H9 (cell line): ENCODE data around the gene EDRF1. TPM values are rescaled to one million over a fixed set of nuclear protein-coding genes. Genes with fewer than 3 reads are reported as not detected.

Source experiments
- DNase-seq: peaks from one replicate; pipeline ENCODE4 v3.0.0-alpha.2; 2017
- H2AFZ ChIP-seq: one replicate; pipeline ENCODE4 v1.6.1; 2013; ENCODE audit warnings: mild to moderate bottlenecking, low read length, control low read depth, moderate library complexity
- H2AK5ac ChIP-seq: 2 replicates; pipeline ENCODE4 v1.6.1; 2013; ENCODE audit warnings: low read length, control low read depth, mixed read lengths; ENCODE audit not compliant: insufficient read length
- H2BK120ac ChIP-seq: one replicate; pipeline ENCODE4 v1.6.1; 2013; ENCODE audit warnings: low read depth, mild to moderate bottlenecking, low read length, control low read depth, inconsistent platforms; ENCODE audit not compliant: poor library complexity, severe bottlenecking
- H2BK12ac ChIP-seq: 2 replicates; pipeline ENCODE4 v1.6.1; 2013; ENCODE audit warnings: low read length, control low read depth, mixed read lengths, low read depth; ENCODE audit not compliant: insufficient read length
- H2BK15ac ChIP-seq: 2 replicates; pipeline ENCODE4 v1.6.1; 2013; ENCODE audit warnings: low read depth, low read length, control low read depth
- H2BK20ac ChIP-seq: one replicate; pipeline ENCODE4 v1.6.1; 2013; ENCODE audit warnings: low read depth, mild to moderate bottlenecking, low read length, control low read depth, inconsistent platforms; ENCODE audit not compliant: poor library complexity, severe bottlenecking
- H2BK5ac ChIP-seq: 2 replicates; pipeline ENCODE4 v1.6.1; 2013; ENCODE audit warnings: low read length, control low read depth, mixed read lengths; ENCODE audit not compliant: insufficient read length
- H3K14ac ChIP-seq: 2 replicates; pipeline ENCODE4 v1.6.1; 2013; ENCODE audit warnings: low read length, control low read depth; ENCODE audit not compliant: insufficient read depth
- H3K18ac ChIP-seq: 2 replicates; pipeline ENCODE4 v1.6.1; 2013; ENCODE audit warnings: low read depth, mild to moderate bottlenecking, mixed read lengths, low read length, control low read depth; ENCODE audit not compliant: insufficient read length
- H3K23ac ChIP-seq: 2 replicates; pipeline ENCODE4 v1.6.1; 2013; ENCODE audit warnings: low read length, control low read depth, mixed read lengths, low read depth; ENCODE audit not compliant: insufficient read length
- H3K23me2 ChIP-seq: 2 replicates; pipeline ENCODE4 v1.6.1; 2013; ENCODE audit warnings: low read depth, mild to moderate bottlenecking, mixed read lengths, low read length, control low read depth; ENCODE audit not compliant: insufficient read length, poor library complexity, severe bottlenecking
- H3K27ac ChIP-seq: 2 replicates; pipeline ENCODE4 v1.5.1; 2013; ENCODE audit warnings: low read length, control low read depth, mixed read lengths, low read depth; ENCODE audit not compliant: insufficient read length
- H3K27me3 ChIP-seq: 2 replicates; pipeline ENCODE4 v1.6.1; 2013; ENCODE audit warnings: low read length, control low read depth, inconsistent platforms; ENCODE audit not compliant: insufficient read depth
- H3K4ac ChIP-seq: 2 replicates; pipeline ENCODE4 v1.6.1; 2013; ENCODE audit warnings: low read depth, mild to moderate bottlenecking, control low read depth, inconsistent platforms, low read length, moderate library complexity
- H3K4me1 ChIP-seq: 2 replicates; pipeline ENCODE4 v1.6.1; 2013; ENCODE audit warnings: low read length, control low read depth, inconsistent platforms; ENCODE audit not compliant: insufficient read depth
- H3K4me2 ChIP-seq: 2 replicates; pipeline ENCODE4 v1.6.1; 2013; ENCODE audit warnings: low read length, control low read depth, mixed read lengths; ENCODE audit not compliant: insufficient read length, insufficient read depth
- H3K56ac ChIP-seq: 2 replicates; pipeline ENCODE4 v1.6.1; 2013; ENCODE audit warnings: low read depth, mild to moderate bottlenecking, mixed read lengths, low read length, control low read depth; ENCODE audit not compliant: insufficient read length
- H3K79me1 ChIP-seq: 2 replicates; pipeline ENCODE4 v1.6.1; 2013; ENCODE audit warnings: low read depth, mild to moderate bottlenecking, moderate library complexity, low read length, control low read depth, inconsistent platforms; ENCODE audit not compliant: insufficient read depth, poor library complexity, severe bottlenecking
- H3K79me2 ChIP-seq: 2 replicates; pipeline ENCODE4 v1.6.1; 2013; ENCODE audit warnings: low read length, control low read depth, inconsistent platforms; ENCODE audit not compliant: insufficient read depth
- H3K9ac ChIP-seq: 2 replicates; pipeline ENCODE4 v1.6.1; 2013; ENCODE audit warnings: low read length, control low read depth, mixed read lengths; ENCODE audit not compliant: insufficient read length; ENCODE audit errors: extremely low read depth
- H3K9me3 ChIP-seq: one replicate; pipeline ENCODE4 v1.6.1; 2013; ENCODE audit warnings: low read depth, low read length, inconsistent platforms; ENCODE audit not compliant: control insufficient read depth
- H3T11ph ChIP-seq: one replicate; pipeline ENCODE4 v1.6.1; 2013; ENCODE audit warnings: mild to moderate bottlenecking, low read length, control low read depth, inconsistent platforms
- H4K20me1 ChIP-seq: one replicate; pipeline ENCODE4 v1.6.1; 2013; ENCODE audit not compliant: control insufficient read depth, insufficient read length, insufficient read depth
- H4K5ac ChIP-seq: 2 replicates; pipeline ENCODE4 v1.6.1; 2013; ENCODE audit warnings: low read depth, mild to moderate bottlenecking, mixed read lengths, low read length, control low read depth; ENCODE audit not compliant: insufficient read length
- H4K8ac ChIP-seq: replicated peaks from 2 replicates; pipeline ENCODE4 v1.6.1; 2013; ENCODE audit warnings: low read length, control low read depth, mixed read lengths, low read depth; ENCODE audit not compliant: insufficient read length
- H4K91ac ChIP-seq: 2 replicates; pipeline ENCODE4 v1.6.1; 2013; ENCODE audit warnings: low read depth, mild to moderate bottlenecking, moderate library complexity, mixed read lengths, low read length, control low read depth; ENCODE audit not compliant: insufficient read length
- H3K27ac Mint-ChIP-seq, 3 experiments: 2 replicates in 2 of 3; 3 replicates in 1 of 3; pipeline ENCODE4 v1.8.0; 2020 to 2021; ENCODE audit warnings: mixed read lengths in 3 of 3, mild to moderate bottlenecking in 1 of 3, moderate library complexity in 1 of 3
- H3K27me3 Mint-ChIP-seq: 2 replicates; pipeline ENCODE4 v1.8.0; 2021; ENCODE audit warnings: low read depth, mild to moderate bottlenecking, moderate library complexity, mixed read lengths
- H3K36me3 Mint-ChIP-seq, 3 experiments: 2 replicates in 2 of 3; 3 replicates in 1 of 3; pipeline ENCODE4 v1.8.0; 2020 to 2021; ENCODE audit warnings: low read depth in 3 of 3, mixed read lengths in 3 of 3; ENCODE audit not compliant: insufficient read depth in 1 of 3
- H3K4me1 Mint-ChIP-seq, 2 experiments: 2 replicates each; pipeline ENCODE4 v1.8.0; 2020; ENCODE audit warnings: mixed read lengths in 2 of 2
- H3K4me3 Mint-ChIP-seq, 2 experiments: 2 replicates in 1 of 2; 3 replicates in 1 of 2; pipeline ENCODE4 v1.8.0; 2020 to 2021; ENCODE audit warnings: mild to moderate bottlenecking in 2 of 2, mixed read lengths in 2 of 2, moderate library complexity in 1 of 2
- H3K9me3 Mint-ChIP-seq, 2 experiments: 2 replicates in 1 of 2; 3 replicates in 1 of 2; pipeline ENCODE4 v1.8.0; 2020; ENCODE audit warnings: mild to moderate bottlenecking in 2 of 2, mixed read lengths in 2 of 2, moderate library complexity in 1 of 2
- CTCF ChIP-seq: fragments of 200-600 bp; sonication (generic); conservative IDR thresholded peaks from 3 replicates; pipeline ENCODE4 v1.8.0; 2021; ENCODE audit warnings: antibody characterized with exemption, mild to moderate bottlenecking
- WGBS: extraction: QIAGEN DNeasy Blood & Tissue Kit; methylation state at CpG from one replicate; pipeline ENCODE4 v1.1.7; 2013; ENCODE audit warnings: missing lambda C conversion rate, low lambda C conversion rate, mixed read lengths; ENCODE audit not compliant: insufficient read length; ENCODE audit errors: extremely low coverage; 5-methylcytosine and 5-hydroxymethylcytosine counted together
- total RNA-seq: library from RNA; stranded (reverse); gene quantifications from 2 replicates; pipeline ENCODE4 v1.2.1, GENCODE V29; 2021

The EDRF1 gene
- total RNA-seq, 1 experiment from 2014 or later = 51.0 TPM

GRCh38 chr10:125812128-125812750 lies 92.7 kb downstream of the EDRF1 start:
- Histone ChIP-seq H4K8ac (no peak overlapping the region), H2AFZ (no peak overlapping the region), H3K4me2 (no peak overlapping the region), H3K27me3 (no peaks in the 10 kb centered on the region), H4K5ac (no peak overlapping the region), H2AK5ac (no peak overlapping the region), H3T11ph (no peak overlapping the region), H2BK5ac (no peak overlapping the region), H3K14ac (no peak overlapping the region), H3K18ac (no peak overlapping the region), H3K23me2 (no peaks in the 10 kb centered on the region), H2BK120ac (no peak overlapping the region), H3K4ac (no peak overlapping the region), H3K4me1 (no peaks in the 10 kb centered on the region), H3K23ac (no peak overlapping the region), H4K20me1 (no peaks in the 10 kb centered on the region), H3K27ac (no peak overlapping the region), H2BK20ac (no peak overlapping the region), H2BK15ac (no peak overlapping the region), H3K9me3 (no peaks in the 10 kb centered on the region), H3K79me2 (no peaks in the 10 kb centered on the region), H3K56ac (no peak overlapping the region), H4K91ac (no peak overlapping the region), H2BK12ac (no peak overlapping the region), H3K9ac (no peak overlapping the region), H3K79me1 (no peaks in the 10 kb centered on the region)
- Mint-ChIP-seq H3K27ac (no peak overlapping the region), H3K4me3 (no peak overlapping the region), H3K27me3 (no peaks in the 10 kb centered on the region), H3K9me3 (no peaks in the 10 kb centered on the region), H3K4me1 (no peaks in the 10 kb centered on the region), H3K36me3 (peaks cover 7 to 52% (median 42%) of the 10 kb centered on the region in 3 experiments; a peak in 6 of 7 replicates)
- no CpG with 5 or more reads among the region's 1 CpG for WGBS
- DNase-seq = no peak
- no peak for TF ChIP-seq CTCF

Other genes starting within 250 kb of the EDRF1 start
- gene TEX36, start 36.5 kb upstream of the EDRF1 start, total RNA-seq = not detected in 2 replicates
- not detected in 2 replicates for gene MMP21, start 56.1 kb downstream of the EDRF1 start, total RNA-seq
- gene UROS, start 103.5 kb downstream of the EDRF1 start, total RNA-seq = 41.0 and 42.3 TPM in 2 replicates
- 119 and 121 TPM in 2 replicates for gene BCCIP, start 103.8 kb downstream of the EDRF1 start, total RNA-seq
- 10.7 and 12.0 TPM in 2 replicates for gene DHX32, start 161.6 kb downstream of the EDRF1 start, total RNA-seq
- 0.39 and 0.68 TPM in 2 replicates for gene FANK1, start 176.9 kb downstream of the EDRF1 start, total RNA-seq